Neural crest cell (in vitro differentiated cells): ENCODE data around the gene DNMBP. TPM values are rescaled to one million over a fixed set of nuclear protein-coding genes. Genes with fewer than 3 reads are reported as not detected.

Source experiments
- DNase-seq: peaks from one replicate; pipeline ENCODE4 v3.0.0; 2021; ENCODE audit warnings: low read depth, mixed read lengths, low spot score
- H3K27ac Mint-ChIP-seq: one replicate; pipeline ENCODE4 v1.8.0; 2021; ENCODE audit warnings: mild to moderate bottlenecking, mixed read lengths; ENCODE audit not compliant: unreplicated experiment
- H3K27me3 Mint-ChIP-seq: 2 replicates; pipeline ENCODE4 v1.8.0; 2021; ENCODE audit warnings: low read depth, mild to moderate bottlenecking, mixed read lengths
- H3K36me3 Mint-ChIP-seq: 2 replicates; pipeline ENCODE4 v1.8.0; 2021; ENCODE audit warnings: low read depth, mild to moderate bottlenecking, mixed read lengths
- H3K4me1 Mint-ChIP-seq: 2 replicates; pipeline ENCODE4 v1.8.0; 2021; ENCODE audit warnings: mixed read lengths
- H3K4me3 Mint-ChIP-seq: one replicate; pipeline ENCODE4 v1.8.0; 2021; ENCODE audit warnings: mild to moderate bottlenecking, mixed read lengths
- H3K9me3 Mint-ChIP-seq: 2 replicates; pipeline ENCODE4 v1.8.0; 2021; ENCODE audit warnings: mixed read lengths
- total RNA-seq: library from RNA; stranded (reverse); gene quantifications from 2 replicates; pipeline ENCODE4 v1.2.1, GENCODE V29; 2021
- TF ChIP-seq, protein P1 (sequence below): fragments of 200-600 bp; sonication (generic); conservative IDR thresholded peaks from 2 replicates; pipeline ENCODE4 v1.5.0; 2021; ENCODE audit warnings: antibody characterized with exemption, mild to moderate bottlenecking

The DNMBP gene
- total RNA-seq, 1 donor from 2014 or later, result 17.8 TPM

DNA sequence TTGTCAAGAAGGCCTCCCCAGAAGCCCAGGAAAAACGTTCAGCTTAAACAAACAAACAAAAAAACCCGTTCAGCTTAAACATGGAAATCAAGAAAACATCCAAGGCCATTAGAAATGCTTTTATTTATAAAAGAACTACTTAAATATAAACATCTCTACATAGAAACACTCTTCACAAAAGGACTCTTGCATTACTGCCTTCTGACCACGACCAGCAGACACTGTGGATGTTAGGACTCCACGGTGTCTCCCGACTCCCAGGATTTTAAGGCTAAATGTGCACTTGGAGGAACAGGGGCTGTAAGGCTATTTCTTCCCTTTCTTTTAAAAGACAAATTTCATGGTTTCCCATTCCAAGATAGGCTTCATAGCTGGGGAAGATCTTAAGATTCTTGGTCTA is 134.3 kb downstream of the DNMBP start:
- peaks cover 39% of the 10 kb centered on the region for H3K36me3 Mint-ChIP-seq
- TF ChIP-seq, protein P1, sequence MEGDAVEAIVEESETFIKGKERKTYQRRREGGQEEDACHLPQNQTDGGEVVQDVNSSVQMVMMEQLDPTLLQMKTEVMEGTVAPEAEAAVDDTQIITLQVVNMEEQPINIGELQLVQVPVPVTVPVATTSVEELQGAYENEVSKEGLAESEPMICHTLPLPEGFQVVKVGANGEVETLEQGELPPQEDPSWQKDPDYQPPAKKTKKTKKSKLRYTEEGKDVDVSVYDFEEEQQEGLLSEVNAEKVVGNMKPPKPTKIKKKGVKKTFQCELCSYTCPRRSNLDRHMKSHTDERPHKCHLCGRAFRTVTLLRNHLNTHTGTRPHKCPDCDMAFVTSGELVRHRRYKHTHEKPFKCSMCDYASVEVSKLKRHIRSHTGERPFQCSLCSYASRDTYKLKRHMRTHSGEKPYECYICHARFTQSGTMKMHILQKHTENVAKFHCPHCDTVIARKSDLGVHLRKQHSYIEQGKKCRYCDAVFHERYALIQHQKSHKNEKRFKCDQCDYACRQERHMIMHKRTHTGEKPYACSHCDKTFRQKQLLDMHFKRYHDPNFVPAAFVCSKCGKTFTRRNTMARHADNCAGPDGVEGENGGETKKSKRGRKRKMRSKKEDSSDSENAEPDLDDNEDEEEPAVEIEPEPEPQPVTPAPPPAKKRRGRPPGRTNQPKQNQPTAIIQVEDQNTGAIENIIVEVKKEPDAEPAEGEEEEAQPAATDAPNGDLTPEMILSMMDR, result no peak
- no peaks in the 10 kb centered on the region for H3K4me1 Mint-ChIP-seq
- H3K27ac Mint-ChIP-seq, result no peak overlapping the region
- H3K27me3 Mint-ChIP-seq, result no peaks in the 10 kb centered on the region
- DNase-seq, result no peak
- H3K9me3 Mint-ChIP-seq, result no peaks in the 10 kb centered on the region
- no peak overlapping the region for H3K4me3 Mint-ChIP-seq

DNA sequence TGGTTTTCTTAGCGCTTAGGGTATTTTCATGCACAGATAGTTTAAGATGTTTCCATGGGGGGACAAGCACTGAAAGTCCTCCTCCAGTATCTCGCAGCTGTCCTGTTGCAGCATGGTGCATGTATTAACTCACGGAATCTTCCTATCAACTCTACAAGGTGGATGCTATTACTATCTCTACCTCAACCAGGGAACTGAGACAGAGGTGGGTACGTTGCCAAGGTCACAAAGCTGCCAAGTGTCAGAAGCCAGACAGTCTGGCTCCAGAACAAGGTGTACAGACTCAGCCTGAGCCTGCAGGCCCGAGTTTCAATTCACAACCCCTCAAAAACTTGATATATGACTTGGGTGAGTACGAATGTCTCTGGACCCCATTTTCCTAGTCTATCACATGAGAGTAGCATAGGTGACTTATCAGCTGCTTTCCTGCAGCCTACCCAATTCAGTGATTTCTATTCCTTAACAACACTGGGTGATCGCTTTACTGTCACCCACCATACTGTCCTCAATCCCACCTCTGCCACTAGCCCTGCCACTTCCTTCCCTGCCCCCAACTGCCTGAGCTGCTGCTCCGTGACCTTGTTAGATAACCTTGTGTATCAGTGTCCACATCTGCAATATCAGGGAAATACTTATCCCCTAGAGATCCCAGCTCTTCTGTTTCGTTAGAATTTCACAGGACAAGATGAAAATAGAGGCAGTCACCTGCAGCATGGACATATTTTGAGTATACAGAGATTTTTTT is 135.2 kb downstream of the DNMBP start:
- no peak overlapping the region for H3K4me3 Mint-ChIP-seq
- no peak for DNase-seq
- TF ChIP-seq, protein P1, result no peak
- no peaks in the 10 kb centered on the region for H3K27me3 Mint-ChIP-seq
- H3K4me1 Mint-ChIP-seq, result no peaks in the 10 kb centered on the region
- no peak overlapping the region for H3K27ac Mint-ChIP-seq
- H3K36me3 Mint-ChIP-seq, result peaks cover 31% of the 10 kb centered on the region
- H3K9me3 Mint-ChIP-seq, result no peaks in the 10 kb centered on the region

DNA sequence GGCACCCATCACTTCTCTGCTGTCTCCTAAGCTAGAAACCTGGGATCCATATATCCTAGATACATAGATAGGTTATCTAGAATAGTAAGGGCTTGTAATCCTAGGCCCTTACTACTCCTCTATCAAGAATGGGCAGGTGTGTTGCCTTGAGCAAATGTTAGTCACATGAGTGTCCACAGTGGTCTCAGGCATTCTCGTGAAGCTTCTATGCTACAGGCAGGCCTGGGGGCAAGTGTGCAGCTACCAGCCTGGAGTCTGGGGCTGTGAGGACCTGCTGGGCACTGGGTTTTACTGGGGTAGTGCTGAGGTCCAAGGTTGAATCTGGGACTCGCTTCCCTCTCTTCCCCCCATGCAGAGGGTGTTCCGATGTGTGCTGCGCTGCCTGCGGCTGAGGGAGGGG is 135.9 kb downstream of the DNMBP start:
- peaks cover 31% of the 10 kb centered on the region for H3K36me3 Mint-ChIP-seq
- H3K27me3 Mint-ChIP-seq, result no peaks in the 10 kb centered on the region
- H3K4me1 Mint-ChIP-seq, result no peaks in the 10 kb centered on the region
- TF ChIP-seq, protein P1, result no peak
- no peak for DNase-seq
- no peak overlapping the region for H3K27ac Mint-ChIP-seq
- H3K4me3 Mint-ChIP-seq, result no peak overlapping the region
- H3K9me3 Mint-ChIP-seq, result no peaks in the 10 kb centered on the region

DNA sequence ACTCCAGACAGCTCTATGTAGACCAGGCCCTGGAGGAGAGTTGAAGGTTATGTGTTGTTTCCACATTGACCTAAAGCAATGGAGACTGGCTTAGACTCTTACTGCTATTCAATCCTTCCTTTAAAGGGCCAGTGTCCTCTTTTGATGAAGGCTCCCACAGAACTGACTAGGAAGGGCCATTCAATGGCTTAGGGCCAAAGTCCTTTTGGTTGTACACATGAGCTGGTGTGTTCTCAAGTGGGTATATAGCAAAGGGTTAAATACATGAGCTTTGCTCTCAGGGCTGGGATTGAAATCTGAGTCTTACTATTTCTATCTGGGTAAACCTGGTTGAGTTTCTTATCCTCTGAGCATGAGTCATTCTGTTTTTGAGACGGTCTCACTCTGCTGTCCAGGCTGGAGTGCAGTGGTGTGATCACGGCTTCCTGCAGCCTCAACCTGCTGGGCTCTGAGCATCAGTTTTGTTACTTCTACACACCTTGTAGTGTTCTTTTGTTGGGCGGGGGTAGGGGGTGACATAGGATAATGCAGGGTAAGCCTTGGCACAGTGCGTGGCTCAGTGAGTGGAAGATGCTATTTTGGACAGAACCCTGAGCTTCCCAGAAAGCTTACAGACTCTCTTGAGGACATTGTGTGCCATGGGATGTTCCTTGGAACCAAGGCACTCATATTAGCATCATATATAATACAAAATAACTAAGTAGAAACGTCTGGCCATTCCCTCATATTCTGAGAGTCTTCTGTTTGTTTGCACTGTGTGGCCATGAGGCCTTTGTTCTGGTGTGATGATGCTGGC is 137.2 kb downstream of the DNMBP start:
- Mint-ChIP-seq H3K4me1 (no peaks in the 10 kb centered on the region), H3K27ac (no peak overlapping the region), H3K36me3 (peaks cover 24% of the 10 kb centered on the region), H3K4me3 (no peak overlapping the region), H3K9me3 (peaks cover 4% of the 10 kb centered on the region), H3K27me3 (no peaks in the 10 kb centered on the region)
- DNase-seq, result no peak
- TF ChIP-seq, protein P1, result no peak

DNA sequence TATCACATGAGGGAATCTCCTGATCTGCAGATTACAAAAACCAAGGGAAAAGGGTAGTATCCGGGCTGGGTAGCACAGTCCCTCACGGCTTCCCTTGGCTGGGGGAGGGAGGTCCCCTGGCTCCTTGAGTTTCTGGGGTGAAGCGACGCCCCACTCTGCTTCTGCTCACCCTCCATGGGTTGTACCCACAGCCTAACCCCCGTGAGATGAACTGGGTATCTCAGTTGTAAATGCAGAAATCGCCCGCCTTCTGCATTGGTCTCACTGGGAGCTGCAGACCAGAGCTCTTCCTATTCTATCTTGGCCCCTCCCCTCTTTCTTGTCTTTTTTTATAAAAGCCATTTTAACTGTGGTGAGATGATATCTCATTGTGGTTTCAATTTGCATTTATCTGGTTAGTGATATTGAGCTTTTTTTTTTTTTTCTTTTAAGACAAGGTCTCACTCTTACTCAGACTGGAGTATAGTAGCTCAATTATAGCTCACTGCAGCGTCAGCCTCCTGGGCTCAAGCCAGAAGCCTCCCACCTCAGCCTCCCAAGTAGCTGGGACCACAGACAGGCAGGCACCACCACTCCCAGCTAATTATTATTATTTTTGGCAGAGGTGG is 139.5 kb downstream of the DNMBP start:
- H3K27me3 Mint-ChIP-seq, result peaks cover 6% of the 10 kb centered on the region
- TF ChIP-seq, protein P1, result no peak
- no peaks in the 10 kb centered on the region for H3K4me1 Mint-ChIP-seq
- H3K9me3 Mint-ChIP-seq, result peaks cover 17% of the 10 kb centered on the region
- H3K27ac Mint-ChIP-seq, result no peak overlapping the region
- H3K36me3 Mint-ChIP-seq, result peaks cover 13% of the 10 kb centered on the region
- H3K4me3 Mint-ChIP-seq, result no peak overlapping the region
- no peak for DNase-seq
